Measurements from ENCODE around the gene GRID1.

DNA sequence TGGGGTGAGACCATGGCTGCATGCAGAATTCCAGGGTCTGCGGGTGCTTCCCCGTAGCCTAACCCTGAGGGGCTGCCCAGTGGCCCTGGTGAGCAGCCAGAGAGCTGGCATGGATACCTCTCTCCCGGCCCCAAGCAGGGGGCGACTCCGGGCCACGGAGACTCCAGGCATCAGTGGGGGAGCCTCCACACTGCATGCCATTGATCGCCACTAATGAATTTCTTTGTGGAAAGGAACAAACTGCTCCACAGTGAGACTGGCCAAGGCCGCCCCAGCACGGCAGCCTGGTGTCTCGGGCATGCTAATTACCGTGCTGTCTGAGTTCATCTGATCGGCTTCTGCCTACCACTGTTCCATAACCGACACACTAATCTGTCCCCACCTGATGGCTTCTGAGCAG lies 184.4 kb downstream of the GRID1 start:
- TF ChIP-seq, protein P1, sequence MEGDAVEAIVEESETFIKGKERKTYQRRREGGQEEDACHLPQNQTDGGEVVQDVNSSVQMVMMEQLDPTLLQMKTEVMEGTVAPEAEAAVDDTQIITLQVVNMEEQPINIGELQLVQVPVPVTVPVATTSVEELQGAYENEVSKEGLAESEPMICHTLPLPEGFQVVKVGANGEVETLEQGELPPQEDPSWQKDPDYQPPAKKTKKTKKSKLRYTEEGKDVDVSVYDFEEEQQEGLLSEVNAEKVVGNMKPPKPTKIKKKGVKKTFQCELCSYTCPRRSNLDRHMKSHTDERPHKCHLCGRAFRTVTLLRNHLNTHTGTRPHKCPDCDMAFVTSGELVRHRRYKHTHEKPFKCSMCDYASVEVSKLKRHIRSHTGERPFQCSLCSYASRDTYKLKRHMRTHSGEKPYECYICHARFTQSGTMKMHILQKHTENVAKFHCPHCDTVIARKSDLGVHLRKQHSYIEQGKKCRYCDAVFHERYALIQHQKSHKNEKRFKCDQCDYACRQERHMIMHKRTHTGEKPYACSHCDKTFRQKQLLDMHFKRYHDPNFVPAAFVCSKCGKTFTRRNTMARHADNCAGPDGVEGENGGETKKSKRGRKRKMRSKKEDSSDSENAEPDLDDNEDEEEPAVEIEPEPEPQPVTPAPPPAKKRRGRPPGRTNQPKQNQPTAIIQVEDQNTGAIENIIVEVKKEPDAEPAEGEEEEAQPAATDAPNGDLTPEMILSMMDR (IDR thresholded peaks at IDR 0.05): no peak
- no peak for TF ChIP-seq POLR2A (IDR thresholded peaks at IDR 0.05)
